GM23338 (cell line): ENCODE measurements around the gene TJP2. TPM values are rescaled to one million over a fixed set of nuclear protein-coding genes. Genes with fewer than 3 reads are reported as not detected.

Source experiments
- ATAC-seq: fragments of 200-7000 bp; cut with Tn5 transposase; 3 replicates; pipeline ENCODE4 v1.9.1; 2020
- DNase-seq: peaks from one replicate; pipeline ENCODE4 v3.0.0-alpha.2; 2015; ENCODE audit warnings: low spot score
- H2AFZ ChIP-seq: fragments of 200-600 bp; sonication (generic); 2 replicates; pipeline ENCODE4 v1.8.0; 2016; ENCODE audit warnings: antibody characterized with exemption, mild to moderate bottlenecking, moderate library complexity
- H3F3A ChIP-seq: fragments of 200-600 bp; sonication (generic); replicated peaks from 2 replicates; pipeline ENCODE4 v1.8.0; 2017; ENCODE audit warnings: antibody characterized with exemption, mixed run types, low read depth
- H3K27ac ChIP-seq: fragments of 200-600 bp; sonication (generic); 2 replicates; pipeline ENCODE4 v1.6.1; 2016; ENCODE audit warnings: low read depth
- H3K27me3 ChIP-seq: fragments of 200-600 bp; sonication (generic); 2 replicates; pipeline ENCODE4 v1.8.0; 2016; ENCODE audit warnings: mild to moderate bottlenecking, mixed run types, moderate library complexity; ENCODE audit not compliant: insufficient read depth
- H3K36me3 ChIP-seq: fragments of 200-600 bp; sonication (generic); 2 replicates; pipeline ENCODE4 v1.8.0; 2016; ENCODE audit warnings: mild to moderate bottlenecking; ENCODE audit not compliant: insufficient read depth
- H3K4me1 ChIP-seq: fragments of 200-600 bp; sonication (generic); 2 replicates; pipeline ENCODE4 v1.8.0; 2016; ENCODE audit warnings: mild to moderate bottlenecking, moderate library complexity; ENCODE audit not compliant: insufficient read depth
- H3K4me2 ChIP-seq: fragments of 200-600 bp; sonication (generic); 2 replicates; pipeline ENCODE4 v1.7.1; 2017; ENCODE audit warnings: mixed run types
- H3K4me3 ChIP-seq: fragments of 200-600 bp; sonication (generic); 2 replicates; pipeline ENCODE4 v1.6.1; 2016; ENCODE audit warnings: mixed run types
- H3K79me2 ChIP-seq: fragments of 200-600 bp; sonication (generic); replicated peaks from 2 replicates; pipeline ENCODE4 v1.8.0; 2017; ENCODE audit warnings: mild to moderate bottlenecking; ENCODE audit not compliant: insufficient read depth
- H3K9me2 ChIP-seq: fragments of 200-600 bp; sonication (generic); 2 replicates; pipeline ENCODE4 v1.8.0; 2017; ENCODE audit not compliant: insufficient read depth
- H4K20me1 ChIP-seq: fragments of 200-600 bp; sonication (generic); replicated peaks from 2 replicates; pipeline ENCODE4 v1.8.0; 2017; ENCODE audit warnings: mild to moderate bottlenecking; ENCODE audit not compliant: insufficient read depth
- H3K27ac Mint-ChIP-seq: 2 replicates; pipeline ENCODE4 v1.8.0; 2020; ENCODE audit warnings: inconsistent platforms, mild to moderate bottlenecking, moderate library complexity, mixed read lengths
- H3K27me3 Mint-ChIP-seq: 3 replicates; pipeline ENCODE4 v1.8.0; 2022; ENCODE audit warnings: low read depth, mild to moderate bottlenecking, moderate library complexity, mixed read lengths, inconsistent platforms; ENCODE audit not compliant: insufficient read depth, poor library complexity
- H3K36me3 Mint-ChIP-seq: 3 replicates; pipeline ENCODE4 v1.8.0; 2021; ENCODE audit warnings: low read depth, mild to moderate bottlenecking, inconsistent platforms, moderate library complexity, mixed read lengths
- H3K4me1 Mint-ChIP-seq: 3 replicates; pipeline ENCODE4 v1.8.0; 2020; ENCODE audit warnings: mild to moderate bottlenecking, inconsistent platforms, mixed read lengths
- H3K4me3 Mint-ChIP-seq: 3 replicates; pipeline ENCODE4 v1.8.0; 2021; ENCODE audit warnings: moderate library complexity, mild to moderate bottlenecking, inconsistent platforms, mixed read lengths
- H3K9me3 Mint-ChIP-seq: 3 replicates; pipeline ENCODE4 v1.8.0; 2020; ENCODE audit warnings: moderate library complexity, mild to moderate bottlenecking, inconsistent platforms, mixed read lengths
- CREB1 ChIP-seq: fragments of 250-450 bp; sonication (Bioruptor Pico); IDR thresholded peaks from 2 replicates; pipeline ENCODE4 v1.5.0; 2020; ENCODE audit warnings: low read depth, mild to moderate bottlenecking, moderate library complexity
- EZH2 ChIP-seq: fragments of 200-600 bp; sonication (generic); IDR thresholded peaks from one replicate; pipeline ENCODE4 v1.8.0; 2017; ENCODE audit warnings: antibody characterized with exemption, mild to moderate bottlenecking, low read depth; ENCODE audit not compliant: unreplicated experiment
- EZH2phosphoT487 ChIP-seq: fragments of 200-600 bp; sonication (generic); IDR thresholded peaks from one replicate; pipeline ENCODE4 v1.8.1; 2018; ENCODE audit warnings: antibody characterized with exemption; ENCODE audit not compliant: unreplicated experiment
- JUNB ChIP-seq: IDR thresholded peaks from one replicate; pipeline ENCODE4 v1.6.1; 2016; ENCODE audit warnings: antibody characterized with exemption; ENCODE audit not compliant: unreplicated experiment
- NANOG ChIP-seq: IDR thresholded peaks from 2 replicates; pipeline ENCODE4 v1.6.1; 2016; ENCODE audit warnings: antibody characterized with exemption, borderline replicate concordance
- POLR2AphosphoS5 ChIP-seq: IDR thresholded peaks from 2 replicates; pipeline ENCODE4 v1.6.1; 2016; ENCODE audit warnings: antibody characterized with exemption, low read depth
- REST ChIP-seq: IDR thresholded peaks from one replicate; pipeline ENCODE4 v1.6.1; 2018; ENCODE audit warnings: antibody characterized with exemption; ENCODE audit not compliant: unreplicated experiment
- STAT1 ChIP-seq: IDR thresholded peaks from one replicate; pipeline ENCODE4 v1.6.1; 2016; ENCODE audit warnings: antibody characterized with exemption; ENCODE audit not compliant: unreplicated experiment
- ZNF114 ChIP-seq: fragments of 250-450 bp; sonication (Bioruptor Pico); IDR thresholded peaks from 2 replicates; pipeline ENCODE4 v1.5.0; 2020; ENCODE audit warnings: mild to moderate bottlenecking, moderate library complexity
- ZNF331 ChIP-seq: fragments of 250-450 bp; sonication (Bioruptor Pico); IDR thresholded peaks from 2 replicates; pipeline ENCODE4 v1.5.0; 2020; ENCODE audit warnings: low read depth, mild to moderate bottlenecking, moderate library complexity
- polyA plus RNA-seq: library from polyadenylated mRNA; unstranded; fragments of >200 nt; fragmentation: Nextera tagmentation; extraction: Ambion mirVana; gene quantifications from 2 replicates; pipeline ENCODE4 v1.2.1, GENCODE V29; 2016
- total RNA-seq: library from RNA; depleted of rRNA; stranded (reverse); fragments of >200 nt; shearing (Covaris generic); gene quantifications from 2 replicates; pipeline ENCODE4 v1.2.3, GENCODE V29; 2014
- TF ChIP-seq, protein P1 (sequence below), 2 experiments: fragments of 200-600 bp in 1 of 2; sonication (generic) in 1 of 2; conservative IDR thresholded peaks; 2 replicates each; pipeline versions ENCODE4 v1.5.1 to v1.6.1; 2016 to 2017; ENCODE audit warnings: antibody characterized with exemption in 2 of 2, low read depth in 2 of 2, mild to moderate bottlenecking in 2 of 2, moderate library complexity in 1 of 2
- TF ChIP-seq, protein P2 (sequence below): fragments of 250-450 bp; sonication (Bioruptor Pico); IDR thresholded peaks from 2 replicates; pipeline ENCODE4 v1.5.0; 2020; ENCODE audit warnings: mild to moderate bottlenecking, moderate library complexity
- TF ChIP-seq, protein P3 (sequence below): IDR thresholded peaks from 2 replicates; pipeline ENCODE4 v1.6.1; 2016; ENCODE audit warnings: antibody characterized with exemption

Gene TJP2
- total and polyA plus RNA-seq, 2 experiments from 2014 or later: 37.6 to 234 TPM

DNA sequence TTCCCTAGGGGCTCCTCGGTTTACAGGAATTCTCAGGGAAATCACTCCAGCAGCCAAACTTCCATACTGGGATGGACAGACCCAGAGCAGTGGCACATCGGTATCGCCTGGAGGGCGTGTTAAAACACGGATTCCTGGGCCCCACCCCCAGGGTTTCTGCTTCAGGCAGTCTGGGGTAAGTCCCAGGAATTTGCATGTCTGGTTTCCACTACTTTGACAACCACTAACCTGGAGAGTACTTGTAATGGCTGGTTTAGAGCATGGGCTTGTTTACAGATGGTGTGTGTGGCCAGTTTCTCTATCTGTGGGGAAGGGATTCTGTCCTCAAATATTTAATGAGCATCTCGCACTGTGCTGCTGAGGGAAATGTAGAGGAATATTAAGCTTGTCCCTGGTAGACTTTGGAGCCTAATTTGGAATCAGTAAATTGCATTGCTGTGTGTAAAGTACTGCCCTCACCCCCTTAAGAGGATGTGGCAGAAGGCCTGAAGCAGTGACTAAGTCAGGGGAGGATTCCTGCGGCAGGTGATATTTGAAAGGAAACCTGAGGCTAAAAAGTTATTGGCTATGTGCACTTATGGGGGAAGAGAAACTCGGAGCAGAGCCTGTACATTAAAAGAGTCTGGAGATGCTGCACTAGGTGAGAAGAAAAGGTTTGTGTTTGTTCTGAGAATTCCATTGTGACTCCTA is 18.6 kb upstream of the TJP2 start:
- Mint-ChIP-seq H3K36me3 (peaks cover 59% of the 10 kb centered on the region), H3K4me1 (peaks cover 16% of the 10 kb centered on the region), H3K27ac (peak overlapping the region; percentile 22; the same call in 1 of the 2 replicates), H3K27me3 (peaks cover 9% of the 10 kb centered on the region), H3K4me3 (no peak overlapping the region), H3K9me3 (no peaks in the 10 kb centered on the region)
- Histone ChIP-seq H4K20me1 (peaks cover 18% of the 10 kb centered on the region; the same call in 1 of the 2 replicates), H3K36me3 (peaks cover 8% of the 10 kb centered on the region; the same call in 1 of the 2 replicates), H2AFZ (no peak overlapping the region), H3K27me3 (no peaks in the 10 kb centered on the region), H3K4me1 (peaks cover 7% of the 10 kb centered on the region; the same call in 1 of the 2 replicates), H3K4me2 (no peak overlapping the region), H3K4me3 (no peak overlapping the region), H3K79me2 (peaks cover 73% of the 10 kb centered on the region), H3F3A (peaks cover 7% of the 10 kb centered on the region; the same call in 1 of the 2 replicates), H3K9me2 (no peaks in the 10 kb centered on the region), H3K27ac (peak overlapping the region; percentile 17; the same call in 1 of the 2 replicates)
- DNase-seq (peak; percentile 60), ATAC-seq (peak; percentile 85)
- TF ChIP-seq EZH2phosphoT487: no peak
- TF ChIP-seq, protein P1, sequence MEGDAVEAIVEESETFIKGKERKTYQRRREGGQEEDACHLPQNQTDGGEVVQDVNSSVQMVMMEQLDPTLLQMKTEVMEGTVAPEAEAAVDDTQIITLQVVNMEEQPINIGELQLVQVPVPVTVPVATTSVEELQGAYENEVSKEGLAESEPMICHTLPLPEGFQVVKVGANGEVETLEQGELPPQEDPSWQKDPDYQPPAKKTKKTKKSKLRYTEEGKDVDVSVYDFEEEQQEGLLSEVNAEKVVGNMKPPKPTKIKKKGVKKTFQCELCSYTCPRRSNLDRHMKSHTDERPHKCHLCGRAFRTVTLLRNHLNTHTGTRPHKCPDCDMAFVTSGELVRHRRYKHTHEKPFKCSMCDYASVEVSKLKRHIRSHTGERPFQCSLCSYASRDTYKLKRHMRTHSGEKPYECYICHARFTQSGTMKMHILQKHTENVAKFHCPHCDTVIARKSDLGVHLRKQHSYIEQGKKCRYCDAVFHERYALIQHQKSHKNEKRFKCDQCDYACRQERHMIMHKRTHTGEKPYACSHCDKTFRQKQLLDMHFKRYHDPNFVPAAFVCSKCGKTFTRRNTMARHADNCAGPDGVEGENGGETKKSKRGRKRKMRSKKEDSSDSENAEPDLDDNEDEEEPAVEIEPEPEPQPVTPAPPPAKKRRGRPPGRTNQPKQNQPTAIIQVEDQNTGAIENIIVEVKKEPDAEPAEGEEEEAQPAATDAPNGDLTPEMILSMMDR (conservative IDR thresholded peaks at IDR 0.05; ENCODE audit: low read depth in 2 of 2): no peak
- no peak for TF ChIP-seq EZH2
- TF ChIP-seq REST: no peak
- TF ChIP-seq POLR2AphosphoS5: no peak
- TF ChIP-seq, protein P2, sequence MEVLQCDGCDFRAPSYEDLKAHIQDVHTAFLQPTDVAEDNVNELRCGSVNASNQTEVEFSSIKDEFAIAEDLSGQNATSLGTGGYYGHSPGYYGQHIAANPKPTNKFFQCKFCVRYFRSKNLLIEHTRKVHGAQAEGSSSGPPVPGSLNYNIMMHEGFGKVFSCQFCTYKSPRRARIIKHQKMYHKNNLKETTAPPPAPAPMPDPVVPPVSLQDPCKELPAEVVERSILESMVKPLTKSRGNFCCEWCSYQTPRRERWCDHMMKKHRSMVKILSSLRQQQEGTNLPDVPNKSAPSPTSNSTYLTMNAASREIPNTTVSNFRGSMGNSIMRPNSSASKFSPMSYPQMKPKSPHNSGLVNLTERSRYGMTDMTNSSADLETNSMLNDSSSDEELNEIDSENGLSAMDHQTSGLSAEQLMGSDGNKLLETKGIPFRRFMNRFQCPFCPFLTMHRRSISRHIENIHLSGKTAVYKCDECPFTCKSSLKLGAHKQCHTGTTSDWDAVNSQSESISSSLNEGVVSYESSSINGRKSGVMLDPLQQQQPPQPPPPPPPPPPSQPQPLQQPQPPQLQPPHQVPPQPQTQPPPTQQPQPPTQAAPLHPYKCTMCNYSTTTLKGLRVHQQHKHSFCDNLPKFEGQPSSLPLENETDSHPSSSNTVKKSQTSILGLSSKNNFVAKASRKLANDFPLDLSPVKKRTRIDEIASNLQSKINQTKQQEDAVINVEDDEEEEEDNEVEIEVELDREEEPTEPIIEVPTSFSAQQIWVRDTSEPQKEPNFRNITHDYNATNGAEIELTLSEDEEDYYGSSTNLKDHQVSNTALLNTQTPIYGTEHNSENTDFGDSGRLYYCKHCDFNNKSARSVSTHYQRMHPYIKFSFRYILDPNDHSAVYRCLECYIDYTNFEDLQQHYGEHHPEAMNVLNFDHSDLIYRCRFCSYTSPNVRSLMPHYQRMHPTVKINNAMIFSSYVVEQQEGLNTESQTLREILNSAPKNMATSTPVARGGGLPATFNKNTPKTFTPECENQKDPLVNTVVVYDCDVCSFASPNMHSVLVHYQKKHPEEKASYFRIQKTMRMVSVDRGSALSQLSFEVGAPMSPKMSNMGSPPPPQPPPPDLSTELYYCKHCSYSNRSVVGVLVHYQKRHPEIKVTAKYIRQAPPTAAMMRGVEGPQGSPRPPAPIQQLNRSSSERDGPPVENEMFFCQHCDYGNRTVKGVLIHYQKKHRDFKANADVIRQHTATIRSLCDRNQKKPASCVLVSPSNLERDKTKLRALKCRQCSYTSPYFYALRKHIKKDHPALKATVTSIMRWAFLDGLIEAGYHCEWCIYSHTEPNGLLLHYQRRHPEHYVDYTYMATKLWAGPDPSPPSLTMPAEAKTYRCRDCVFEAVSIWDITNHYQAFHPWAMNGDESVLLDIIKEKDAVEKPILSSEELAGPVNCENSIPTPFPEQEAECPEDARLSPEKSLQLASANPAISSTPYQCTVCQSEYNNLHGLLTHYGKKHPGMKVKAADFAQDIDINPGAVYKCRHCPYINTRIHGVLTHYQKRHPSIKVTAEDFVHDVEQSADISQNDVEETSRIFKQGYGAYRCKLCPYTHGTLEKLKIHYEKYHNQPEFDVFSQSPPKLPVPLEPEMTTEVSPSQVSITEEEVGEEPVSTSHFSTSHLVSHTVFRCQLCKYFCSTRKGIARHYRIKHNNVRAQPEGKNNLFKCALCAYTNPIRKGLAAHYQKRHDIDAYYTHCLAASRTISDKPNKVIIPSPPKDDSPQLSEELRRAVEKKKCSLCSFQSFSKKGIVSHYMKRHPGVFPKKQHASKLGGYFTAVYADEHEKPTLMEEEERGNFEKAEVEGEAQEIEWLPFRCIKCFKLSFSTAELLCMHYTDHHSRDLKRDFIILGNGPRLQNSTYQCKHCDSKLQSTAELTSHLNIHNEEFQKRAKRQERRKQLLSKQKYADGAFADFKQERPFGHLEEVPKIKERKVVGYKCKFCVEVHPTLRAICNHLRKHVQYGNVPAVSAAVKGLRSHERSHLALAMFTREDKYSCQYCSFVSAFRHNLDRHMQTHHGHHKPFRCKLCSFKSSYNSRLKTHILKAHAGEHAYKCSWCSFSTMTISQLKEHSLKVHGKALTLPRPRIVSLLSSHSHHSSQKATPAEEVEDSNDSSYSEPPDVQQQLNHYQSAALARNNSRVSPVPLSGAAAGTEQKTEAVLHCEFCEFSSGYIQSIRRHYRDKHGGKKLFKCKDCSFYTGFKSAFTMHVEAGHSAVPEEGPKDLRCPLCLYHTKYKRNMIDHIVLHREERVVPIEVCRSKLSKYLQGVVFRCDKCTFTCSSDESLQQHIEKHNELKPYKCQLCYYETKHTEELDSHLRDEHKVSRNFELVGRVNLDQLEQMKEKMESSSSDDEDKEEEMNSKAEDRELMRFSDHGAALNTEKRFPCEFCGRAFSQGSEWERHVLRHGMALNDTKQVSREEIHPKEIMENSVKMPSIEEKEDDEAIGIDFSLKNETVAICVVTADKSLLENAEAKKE (CRISPR knock-in tag): no peak
- no peak for TF ChIP-seq NANOG
- TF ChIP-seq JUNB: no peak
- no peak for TF ChIP-seq ZNF114 (CRISPR knock-in tag)
- no peak for TF ChIP-seq CREB1
- no peak for TF ChIP-seq ZNF331 (CRISPR knock-in tag)
- TF ChIP-seq, protein P3, sequence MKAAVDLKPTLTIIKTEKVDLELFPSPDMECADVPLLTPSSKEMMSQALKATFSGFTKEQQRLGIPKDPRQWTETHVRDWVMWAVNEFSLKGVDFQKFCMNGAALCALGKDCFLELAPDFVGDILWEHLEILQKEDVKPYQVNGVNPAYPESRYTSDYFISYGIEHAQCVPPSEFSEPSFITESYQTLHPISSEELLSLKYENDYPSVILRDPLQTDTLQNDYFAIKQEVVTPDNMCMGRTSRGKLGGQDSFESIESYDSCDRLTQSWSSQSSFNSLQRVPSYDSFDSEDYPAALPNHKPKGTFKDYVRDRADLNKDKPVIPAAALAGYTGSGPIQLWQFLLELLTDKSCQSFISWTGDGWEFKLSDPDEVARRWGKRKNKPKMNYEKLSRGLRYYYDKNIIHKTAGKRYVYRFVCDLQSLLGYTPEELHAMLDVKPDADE: no peak
- no peak for TF ChIP-seq STAT1
